Measurements from ENCODE around the gene PIK3CA.

PIK3CA gene

DNA sequence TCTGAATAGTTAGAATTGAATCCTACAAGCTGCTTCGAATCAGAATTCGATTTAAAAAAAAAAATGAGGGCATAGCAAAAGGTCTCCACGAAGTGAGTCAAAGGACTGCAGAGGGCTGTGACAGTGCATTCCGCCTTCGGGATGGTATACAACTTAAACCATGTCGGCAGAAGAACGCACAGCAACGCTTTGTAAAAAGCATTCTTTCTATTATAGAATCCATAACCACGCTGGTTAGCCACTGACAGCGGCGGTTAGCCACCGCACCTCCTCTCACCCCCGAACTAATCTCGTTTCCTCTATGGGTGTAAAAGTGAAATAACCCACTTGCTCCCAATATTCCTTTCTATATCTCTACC, 664 bp upstream of the PIK3CA start:
- peak overlapping the region; percentile 67 for H3K4me3 ChIP-seq (ENCODE audit: low read length)
- TF ChIP-seq, protein P1, sequence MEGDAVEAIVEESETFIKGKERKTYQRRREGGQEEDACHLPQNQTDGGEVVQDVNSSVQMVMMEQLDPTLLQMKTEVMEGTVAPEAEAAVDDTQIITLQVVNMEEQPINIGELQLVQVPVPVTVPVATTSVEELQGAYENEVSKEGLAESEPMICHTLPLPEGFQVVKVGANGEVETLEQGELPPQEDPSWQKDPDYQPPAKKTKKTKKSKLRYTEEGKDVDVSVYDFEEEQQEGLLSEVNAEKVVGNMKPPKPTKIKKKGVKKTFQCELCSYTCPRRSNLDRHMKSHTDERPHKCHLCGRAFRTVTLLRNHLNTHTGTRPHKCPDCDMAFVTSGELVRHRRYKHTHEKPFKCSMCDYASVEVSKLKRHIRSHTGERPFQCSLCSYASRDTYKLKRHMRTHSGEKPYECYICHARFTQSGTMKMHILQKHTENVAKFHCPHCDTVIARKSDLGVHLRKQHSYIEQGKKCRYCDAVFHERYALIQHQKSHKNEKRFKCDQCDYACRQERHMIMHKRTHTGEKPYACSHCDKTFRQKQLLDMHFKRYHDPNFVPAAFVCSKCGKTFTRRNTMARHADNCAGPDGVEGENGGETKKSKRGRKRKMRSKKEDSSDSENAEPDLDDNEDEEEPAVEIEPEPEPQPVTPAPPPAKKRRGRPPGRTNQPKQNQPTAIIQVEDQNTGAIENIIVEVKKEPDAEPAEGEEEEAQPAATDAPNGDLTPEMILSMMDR (conservative IDR thresholded peaks at IDR 0.05; ENCODE audit: low read length), result no peak
- no peak for DNase-seq (ENCODE audit: low read depth)

DNA sequence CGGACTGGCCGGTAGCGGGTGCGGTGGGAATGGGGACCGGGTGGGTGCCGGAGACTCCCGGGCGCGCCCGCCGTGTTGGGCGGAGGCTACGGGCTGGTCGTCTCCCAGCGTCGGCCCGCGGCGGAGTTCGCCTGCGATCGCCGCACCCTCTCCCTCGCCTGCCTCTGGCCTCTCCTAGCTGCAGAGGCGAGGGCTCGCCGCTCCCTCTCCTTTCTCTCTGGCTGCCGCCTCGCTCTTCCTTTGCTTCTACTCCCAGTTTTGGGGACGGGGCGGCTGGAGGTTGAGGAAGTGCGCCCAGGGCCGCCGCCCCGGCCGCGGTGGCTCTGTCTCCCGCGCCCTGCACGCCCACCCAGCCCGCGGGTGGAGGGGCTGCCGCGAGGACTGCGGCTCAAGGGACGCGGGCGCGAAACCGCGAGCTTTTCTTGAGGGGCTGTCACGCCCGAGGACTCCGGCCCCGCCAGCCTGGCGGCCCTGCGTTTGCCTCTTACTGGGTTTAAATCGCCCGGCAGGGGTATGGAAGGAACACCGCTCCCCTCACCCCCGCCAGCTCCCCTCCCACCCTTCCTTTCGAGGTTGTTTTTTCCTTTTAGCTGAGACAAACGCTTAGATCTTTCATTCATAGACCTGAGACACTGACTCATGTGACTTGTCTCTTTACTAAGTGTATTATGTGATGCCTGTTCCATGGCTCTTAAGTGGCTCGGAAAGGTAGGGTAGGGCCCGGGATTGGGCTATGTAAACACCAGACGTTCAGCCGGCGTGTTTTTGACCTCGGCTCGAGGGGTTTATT, 654 bp downstream of the PIK3CA start:
- peak; percentile 44 for DNase-seq (ENCODE audit: low read depth)
- TF ChIP-seq, protein P1 (conservative IDR thresholded peaks at IDR 0.05; ENCODE audit: low read length), result no peak
- peak overlapping the region; percentile 67 for H3K4me3 ChIP-seq (ENCODE audit: low read length)

DNA sequence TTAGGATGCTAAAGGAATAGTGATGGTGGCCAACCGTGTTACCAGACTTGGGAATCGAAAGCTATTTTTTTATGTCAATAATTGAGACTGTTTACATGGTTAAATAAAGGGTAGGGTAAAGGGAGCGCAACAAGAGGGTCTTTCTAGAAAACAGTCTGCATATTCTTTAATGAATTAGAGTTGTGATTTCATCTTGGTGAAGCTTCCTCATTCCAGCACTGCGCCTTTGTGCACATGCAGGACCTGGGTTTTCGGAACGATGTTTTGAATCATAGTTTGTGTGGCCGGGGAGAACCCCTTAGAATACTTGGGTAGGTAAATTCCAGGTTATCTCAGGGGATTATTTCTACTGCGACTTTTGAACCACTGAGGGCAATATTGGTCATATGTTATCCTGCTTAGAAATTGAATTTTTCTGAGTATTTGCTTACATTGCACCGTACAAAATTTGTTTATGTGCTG, 1.3 kb downstream of the PIK3CA start:
- TF ChIP-seq, protein P1 (conservative IDR thresholded peaks at IDR 0.05; ENCODE audit: low read length), result no peak
- peak overlapping the region; percentile 67 for H3K4me3 ChIP-seq (ENCODE audit: low read length)
- peak; percentile 31 for DNase-seq (ENCODE audit: low read depth)

DNA sequence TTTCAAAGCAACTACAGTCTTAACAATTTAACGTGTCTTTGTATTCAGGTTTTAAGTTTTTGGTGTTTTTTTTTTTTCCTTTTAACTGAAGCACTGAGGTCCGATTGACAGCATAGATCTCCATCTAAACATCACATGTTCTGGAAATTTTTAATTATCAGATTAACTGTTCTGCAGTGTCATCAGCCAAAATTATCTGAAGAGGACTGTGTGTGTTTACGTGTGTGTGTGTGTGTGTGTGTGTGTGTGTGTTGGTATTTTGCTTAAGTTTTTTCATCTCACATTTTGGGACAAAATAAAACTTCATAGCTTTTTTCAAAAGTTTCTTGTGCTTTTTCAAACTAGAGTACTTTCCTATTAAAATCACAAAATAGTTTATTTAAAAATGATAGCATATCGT, 1.8 kb downstream of the PIK3CA start:
- DNase-seq (ENCODE audit: low read depth), result peak; percentile 14
- peak overlapping the region; percentile 67 for H3K4me3 ChIP-seq (ENCODE audit: low read length)
- TF ChIP-seq, protein P1 (conservative IDR thresholded peaks at IDR 0.05; ENCODE audit: low read length), result no peak

DNA sequence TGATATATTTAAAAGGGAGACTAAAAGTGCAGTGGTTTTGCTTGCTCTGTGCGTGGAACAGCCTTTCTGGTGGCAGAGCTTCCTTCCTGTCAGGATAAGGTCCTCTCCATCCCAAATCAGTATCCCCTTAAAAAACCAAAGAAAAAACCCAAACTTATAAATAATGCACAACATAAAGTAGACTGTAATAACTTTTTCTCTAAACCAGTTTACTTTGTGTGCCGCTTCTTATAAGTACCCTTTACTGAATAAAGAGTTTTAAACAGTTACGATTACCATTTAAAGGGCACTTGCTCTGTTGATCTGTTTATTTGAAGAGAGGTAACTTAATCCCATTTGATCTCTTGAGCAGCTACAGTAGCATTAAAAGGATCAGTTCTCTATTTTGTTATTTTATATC, 2.5 kb downstream of the PIK3CA start:
- no peak overlapping the region for H3K4me3 ChIP-seq (ENCODE audit: low read length)
- TF ChIP-seq, protein P1 (conservative IDR thresholded peaks at IDR 0.05; ENCODE audit: low read length), result no peak
- no peak for DNase-seq (ENCODE audit: low read depth)

DNA sequence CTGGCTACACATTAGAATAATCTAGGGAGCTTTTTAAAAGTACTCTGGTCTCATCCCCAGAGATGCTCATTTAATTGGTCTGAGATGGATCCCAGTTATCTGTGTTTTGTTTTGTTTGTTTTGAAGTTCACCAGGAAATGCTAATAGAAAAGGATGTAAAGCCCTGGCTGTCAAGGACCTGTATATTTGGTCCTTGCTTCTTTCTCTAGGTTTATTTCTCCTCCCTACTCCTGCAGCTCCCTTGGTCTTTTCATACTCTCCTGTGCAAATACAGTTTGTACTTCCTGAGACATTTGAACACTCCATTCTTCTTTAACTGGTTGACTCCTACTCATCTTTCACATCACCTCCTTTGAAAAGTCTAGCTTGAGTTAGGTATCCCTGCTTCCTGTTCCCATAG, 3.3 kb downstream of the PIK3CA start:
- no peak overlapping the region for H3K4me3 ChIP-seq (ENCODE audit: low read length)
- DNase-seq (ENCODE audit: low read depth), result no peak
- TF ChIP-seq, protein P1 (conservative IDR thresholded peaks at IDR 0.05; ENCODE audit: low read length), result no peak

DNA sequence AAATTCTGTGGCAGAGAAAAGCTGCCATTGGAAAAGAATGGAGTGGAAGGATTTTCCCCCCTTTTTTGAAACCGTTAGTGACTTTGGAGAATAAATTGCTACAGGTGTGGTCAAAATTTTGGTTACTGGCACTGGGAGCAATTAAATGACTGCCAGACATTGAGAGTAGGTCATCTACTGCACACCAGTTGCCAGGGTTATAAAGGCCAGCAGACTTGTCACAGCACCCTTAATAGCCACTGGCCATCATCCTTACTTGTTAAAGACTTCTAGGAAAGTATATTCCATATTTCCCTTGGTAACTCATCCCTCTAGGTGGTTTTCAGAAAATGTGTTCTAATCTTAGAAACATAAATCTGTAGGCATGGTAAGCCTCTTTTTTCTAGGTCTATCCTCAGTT, 8.0 kb downstream of the PIK3CA start:
- DNase-seq (ENCODE audit: low read depth), result no peak
- TF ChIP-seq, protein P1 (conservative IDR thresholded peaks at IDR 0.05; ENCODE audit: low read length), result no peak

More for the DNA sequence above, 8.0 kb downstream of the PIK3CA start:
- H3K4me3 ChIP-seq (ENCODE audit: low read length), result no peak overlapping the region
